Mesendoderm (in vitro differentiated cells): ENCODE results near the gene RING1.

Experiments
- DNase-seq: peaks from one replicate; pipeline ENCODE4 v3.0.0; 2013
- H2AK5ac ChIP-seq: 2 replicates; pipeline ENCODE4 v1.6.1; 2013; ENCODE audit warnings: low read length, inconsistent platforms
- H2BK120ac ChIP-seq: 2 replicates; pipeline ENCODE4 v1.6.1; 2013; ENCODE audit warnings: low read depth, mild to moderate bottlenecking, low read length, moderate library complexity, mixed read lengths
- H2BK15ac ChIP-seq: replicated peaks from 2 replicates; pipeline ENCODE4 v1.6.1; 2013; ENCODE audit warnings: low read depth, mild to moderate bottlenecking, moderate library complexity
- H2BK5ac ChIP-seq: 2 replicates; pipeline ENCODE4 v1.6.1; 2013; ENCODE audit warnings: low read length, inconsistent platforms
- H3K18ac ChIP-seq: 2 replicates; pipeline ENCODE4 v1.6.1; 2013; ENCODE audit warnings: mild to moderate bottlenecking, low read length, mixed read lengths
- H3K23ac ChIP-seq: one replicate; pipeline ENCODE4 v1.6.1; 2013; ENCODE audit warnings: low read length
- H3K27ac ChIP-seq: 2 replicates; pipeline ENCODE4 v1.5.1; 2013; ENCODE audit warnings: low read depth, mild to moderate bottlenecking, inconsistent platforms, low read length, moderate library complexity
- H3K27me3 ChIP-seq: 2 replicates; pipeline ENCODE4 v1.6.1; 2013; ENCODE audit warnings: low read length, control low read depth, mild to moderate bottlenecking, inconsistent platforms; ENCODE audit not compliant: insufficient read depth, poor library complexity
- H3K36me3 ChIP-seq: 2 replicates; pipeline ENCODE4 v1.6.1; 2013; ENCODE audit warnings: low read length, inconsistent platforms; ENCODE audit not compliant: control insufficient read depth, insufficient read depth
- H3K4ac ChIP-seq: one replicate; pipeline ENCODE4 v1.6.1; 2013; ENCODE audit warnings: low read depth, mild to moderate bottlenecking, low read length, moderate library complexity
- H3K4me1 ChIP-seq: 2 replicates; pipeline ENCODE4 v1.6.1; 2013; ENCODE audit warnings: low read depth, low read length, inconsistent platforms; ENCODE audit not compliant: control insufficient read depth
- H3K4me2 ChIP-seq: 2 replicates; pipeline ENCODE4 v1.6.1; 2013; ENCODE audit warnings: low read length
- H3K4me3 ChIP-seq: 2 replicates; pipeline ENCODE4 v1.5.1; 2013; ENCODE audit warnings: mild to moderate bottlenecking, low read length
- H3K56ac ChIP-seq: one replicate; pipeline ENCODE4 v1.6.1; 2013; ENCODE audit warnings: low read length
- H3K79me1 ChIP-seq: 2 replicates; pipeline ENCODE4 v1.6.1; 2013; ENCODE audit warnings: low read length, inconsistent platforms
- H3K79me2 ChIP-seq: 2 replicates; pipeline ENCODE4 v1.6.1; 2013; ENCODE audit warnings: mild to moderate bottlenecking, low read length; ENCODE audit not compliant: control insufficient read depth, insufficient read depth
- H3K9ac ChIP-seq: 2 replicates; pipeline ENCODE4 v1.6.1; 2013; ENCODE audit warnings: low read length, inconsistent platforms
- H4K5ac ChIP-seq: one replicate; pipeline ENCODE4 v1.6.1; 2013; ENCODE audit warnings: low read length
- H4K8ac ChIP-seq: one replicate; pipeline ENCODE4 v1.6.1; 2013; ENCODE audit warnings: low read depth, mild to moderate bottlenecking, control low read depth, low read length, moderate library complexity
- WGBS: extraction: QIAGEN DNeasy Blood & Tissue Kit; methylation state at CpG from one replicate; pipeline ENCODE4 v1.1.7; 2013; ENCODE audit warnings: low lambda C conversion rate, missing lambda C conversion rate; ENCODE audit not compliant: insufficient coverage; ENCODE audit errors: extremely low coverage; 5-methylcytosine and 5-hydroxymethylcytosine counted together

RING1 gene

DNA sequence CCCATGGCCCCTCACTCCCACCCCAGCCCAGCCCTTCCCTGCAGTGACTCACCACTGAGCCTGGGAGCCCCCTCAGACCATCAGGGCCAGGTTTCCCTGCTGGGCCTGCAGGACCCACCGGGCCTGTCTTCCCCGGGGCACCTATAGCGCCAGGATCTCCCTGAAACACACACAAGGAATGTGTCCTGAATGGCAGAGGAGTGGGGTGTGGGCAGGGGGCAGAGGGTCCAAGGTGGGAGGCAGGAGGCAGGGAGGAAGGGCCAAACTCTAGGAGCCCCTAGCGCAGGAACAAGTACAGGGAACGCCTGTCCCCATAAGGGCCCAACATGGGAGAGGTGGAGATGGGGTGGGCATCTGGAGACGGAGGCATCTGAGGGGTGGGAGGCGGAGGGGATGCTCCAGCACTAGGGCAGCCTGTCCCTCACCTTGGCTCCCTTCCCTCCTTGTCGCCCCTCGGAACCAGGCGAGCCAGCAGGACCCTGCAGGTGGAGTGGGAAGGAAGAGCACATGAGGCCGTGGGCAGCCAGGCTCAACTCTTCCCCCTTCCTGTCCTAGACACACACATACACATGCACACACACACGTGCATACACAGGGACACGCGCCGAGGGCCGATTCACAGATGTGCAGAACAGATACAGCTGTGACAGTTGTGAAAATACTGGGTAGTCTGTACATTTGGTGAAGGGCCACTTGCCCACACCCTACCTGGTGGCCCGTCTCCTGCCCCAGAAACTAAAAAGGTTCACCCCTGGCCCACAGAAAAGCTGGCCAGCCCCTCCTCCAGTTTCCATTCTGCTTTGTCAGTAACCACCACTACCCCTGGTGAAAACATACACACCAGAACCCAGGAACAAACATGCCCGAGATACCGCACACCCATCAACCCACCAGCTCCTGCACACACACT, 40.7 kb upstream of the RING1 start:
- Histone ChIP-seq H4K5ac (no peak overlapping the region), H3K4me3 (no peak overlapping the region), H3K4me1 (no peaks in the 10 kb centered on the region), H3K79me2 (no peaks in the 10 kb centered on the region), H2BK120ac (no peak overlapping the region), H3K4ac (no peak overlapping the region), H3K27me3 (no peaks in the 10 kb centered on the region), H2BK5ac (no peak overlapping the region), H3K79me1 (no peaks in the 10 kb centered on the region), H3K23ac (no peak overlapping the region), H3K27ac (no peak overlapping the region), H2BK15ac (no peak overlapping the region), H3K18ac (no peak overlapping the region), H3K36me3 (no peaks in the 10 kb centered on the region), H3K9ac (no peak overlapping the region), H4K8ac (no peak overlapping the region), H3K4me2 (no peak overlapping the region), H2AK5ac (no peak overlapping the region), H3K56ac (no peak overlapping the region)
- DNase-seq = no peak
- no CpG with 5 or more reads among the region's 19 CpGs for WGBS

DNA sequence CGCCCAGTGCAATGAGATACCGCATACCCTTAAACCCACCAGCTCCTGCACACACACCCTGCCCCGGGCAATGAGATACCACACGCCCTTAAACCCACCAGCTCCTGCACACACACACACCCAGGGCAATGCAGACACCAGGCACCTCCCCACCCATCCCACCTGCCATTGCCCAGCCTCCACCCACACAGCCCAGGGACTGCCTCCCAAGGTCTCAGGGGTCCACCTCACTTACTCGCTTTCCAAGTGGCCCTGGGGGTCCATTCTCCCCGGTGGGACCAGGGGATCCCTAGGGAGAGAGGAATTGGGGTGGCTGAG, 40.1 kb upstream of the RING1 start:
- Histone ChIP-seq H3K56ac (no peak overlapping the region), H3K18ac (no peak overlapping the region), H3K27ac (no peak overlapping the region), H4K8ac (no peak overlapping the region), H3K23ac (no peak overlapping the region), H3K36me3 (no peaks in the 10 kb centered on the region), H3K79me2 (no peaks in the 10 kb centered on the region), H2AK5ac (no peak overlapping the region), H3K4ac (no peak overlapping the region), H3K4me2 (no peak overlapping the region), H3K4me3 (no peak overlapping the region), H3K27me3 (no peaks in the 10 kb centered on the region), H3K79me1 (no peaks in the 10 kb centered on the region), H3K9ac (no peak overlapping the region), H2BK5ac (no peak overlapping the region), H2BK15ac (no peak overlapping the region), H3K4me1 (no peaks in the 10 kb centered on the region), H4K5ac (no peak overlapping the region), H2BK120ac (no peak overlapping the region)
- no CpG with 5 or more reads among the region's 6 CpGs for WGBS
- no peak for DNase-seq

DNA sequence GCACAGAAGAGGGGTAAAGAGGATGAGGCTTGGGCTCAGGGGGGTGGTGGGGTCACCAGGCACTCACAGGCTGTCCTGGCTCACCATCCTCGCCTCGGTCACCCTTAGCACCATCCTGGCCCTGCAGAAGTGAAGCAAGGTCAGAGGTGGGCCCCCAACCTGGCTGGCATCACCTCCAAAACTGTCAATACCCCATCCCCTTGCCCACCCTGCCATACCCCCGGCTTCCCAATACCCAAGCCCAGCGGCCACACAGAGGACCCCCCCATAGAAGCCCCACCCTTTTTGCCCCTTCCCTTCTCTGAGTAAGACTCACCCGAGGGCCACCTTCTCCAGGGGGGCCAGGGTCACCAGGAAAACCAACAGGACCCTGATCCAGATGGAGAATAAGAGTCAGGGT, 39.7 kb upstream of the RING1 start:
- no peaks in the 10 kb centered on the region for H3K4me1 ChIP-seq
- DNase-seq = no peak

DNA sequence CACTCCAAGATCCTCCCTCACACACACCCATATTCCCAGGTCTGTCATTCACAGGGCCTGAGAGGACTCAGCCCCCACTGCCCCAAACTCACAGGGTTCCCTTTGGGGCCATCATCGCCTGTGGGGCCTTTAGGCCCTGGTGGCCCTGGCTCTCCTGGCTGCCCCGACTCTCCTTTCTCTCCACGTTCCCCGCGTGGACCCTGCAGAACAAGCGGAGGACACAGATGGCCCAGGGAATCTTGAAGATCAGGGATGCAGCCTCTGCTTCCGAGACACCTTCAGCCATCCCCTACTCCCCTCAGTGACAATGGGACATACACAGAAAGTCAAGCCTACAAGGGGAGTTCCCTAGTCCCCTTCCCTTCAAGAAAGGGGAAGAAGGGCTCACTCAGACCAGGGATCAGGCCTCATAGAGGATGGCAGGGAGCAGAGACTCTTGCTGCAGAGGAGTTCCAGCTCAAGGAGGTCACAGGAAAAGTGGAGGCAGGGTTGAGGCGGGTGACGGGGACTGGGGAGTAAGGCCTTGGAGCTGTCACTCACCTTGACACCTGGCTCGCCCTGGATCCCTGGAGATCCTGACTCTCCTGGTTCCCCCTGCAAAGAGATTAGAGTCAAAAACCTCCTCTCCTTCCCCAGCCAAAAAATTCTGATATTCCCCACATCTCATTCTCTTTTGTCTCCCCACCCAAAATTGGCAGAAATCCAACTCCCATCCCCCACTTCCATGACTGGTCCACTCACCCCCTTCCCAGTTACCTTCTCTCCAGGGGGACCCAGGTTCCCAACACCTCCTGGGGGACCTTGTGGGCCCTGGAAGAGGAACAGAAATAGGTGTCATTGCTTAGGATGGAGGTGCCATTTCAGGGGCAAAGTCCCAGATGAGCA, 38.8 kb upstream of the RING1 start:
- H3K4me2 ChIP-seq = no peak overlapping the region
- no peak overlapping the region for H3K56ac ChIP-seq
- H3K79me2 ChIP-seq = no peaks in the 10 kb centered on the region
- H2BK5ac ChIP-seq = no peak overlapping the region
- H4K5ac ChIP-seq = no peak overlapping the region
- H3K18ac ChIP-seq = no peak overlapping the region
- H3K4me3 ChIP-seq = no peak overlapping the region
- H3K4ac ChIP-seq = no peak overlapping the region
- DNase-seq = no peak
- no peaks in the 10 kb centered on the region for H3K79me1 ChIP-seq
- H2BK120ac ChIP-seq = no peak overlapping the region
- WGBS = no CpG with 5 or more reads among the region's 10 CpGs
- no peak overlapping the region for H2BK15ac ChIP-seq
- H3K23ac ChIP-seq = no peak overlapping the region
- H3K27ac ChIP-seq = no peak overlapping the region
- H3K27me3 ChIP-seq = no peaks in the 10 kb centered on the region
- H3K9ac ChIP-seq = no peak overlapping the region
- no peak overlapping the region for H4K8ac ChIP-seq
- no peaks in the 10 kb centered on the region for H3K36me3 ChIP-seq
- H2AK5ac ChIP-seq = no peak overlapping the region
- no peaks in the 10 kb centered on the region for H3K4me1 ChIP-seq

More for the DNA sequence above, 39.7 kb upstream of the RING1 start:
- Histone ChIP-seq H4K8ac (no peak overlapping the region), H3K27ac (no peak overlapping the region), H3K27me3 (no peaks in the 10 kb centered on the region), H3K36me3 (no peaks in the 10 kb centered on the region), H2BK5ac (no peak overlapping the region), H3K23ac (no peak overlapping the region), H2BK15ac (no peak overlapping the region), H3K4ac (no peak overlapping the region), H4K5ac (no peak overlapping the region), H3K4me2 (no peak overlapping the region), H3K18ac (no peak overlapping the region), H3K79me1 (no peaks in the 10 kb centered on the region), H3K4me3 (no peak overlapping the region), H3K79me2 (no peaks in the 10 kb centered on the region), H2BK120ac (no peak overlapping the region), H3K56ac (no peak overlapping the region), H3K9ac (no peak overlapping the region), H2AK5ac (no peak overlapping the region)
- WGBS = no CpG with 5 or more reads among the region's 5 CpGs

DNA sequence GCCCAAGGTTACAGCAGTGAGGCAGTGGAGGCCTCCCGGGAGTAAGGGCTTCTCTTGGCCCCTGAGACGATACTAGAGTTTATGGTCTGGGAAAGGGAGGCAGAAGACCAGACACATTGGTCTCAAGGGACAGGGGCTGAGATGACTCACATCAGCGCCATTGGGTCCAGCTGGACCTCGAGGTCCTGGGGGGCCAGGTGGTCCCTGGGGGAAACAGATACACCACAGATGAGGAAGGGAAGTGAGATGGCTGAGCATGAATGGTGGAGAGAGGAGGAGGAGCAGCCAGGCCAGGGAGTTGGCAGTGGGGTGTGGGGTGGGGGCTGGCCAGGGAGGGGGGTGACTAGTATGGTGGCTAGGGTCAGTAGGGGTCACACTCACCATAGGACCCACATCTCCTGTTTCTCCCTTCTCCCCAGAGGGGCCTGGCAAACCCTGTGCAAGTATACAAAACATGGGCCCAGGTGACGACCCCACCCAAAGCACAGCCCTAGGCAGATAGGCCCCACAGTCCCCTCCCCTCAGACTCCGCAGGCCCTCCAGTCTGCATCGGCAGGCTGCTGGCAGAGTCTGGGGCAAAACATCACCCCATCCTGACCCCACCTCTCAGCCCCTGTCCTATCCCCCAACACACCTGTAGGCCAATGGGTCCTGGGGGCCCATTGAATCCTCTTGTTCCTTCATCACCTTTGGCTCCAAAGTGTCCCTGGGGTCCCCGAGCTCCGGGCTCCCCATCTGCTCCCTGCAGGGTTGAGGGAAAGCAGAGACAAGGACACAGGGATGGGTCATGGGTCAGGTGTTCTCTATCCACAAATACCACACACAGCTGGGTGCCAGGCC, 37.9 kb upstream of the RING1 start:
- Histone ChIP-seq H3K18ac (no peak overlapping the region), H3K4me3 (no peak overlapping the region), H2BK15ac (no peak overlapping the region), H3K4me1 (no peaks in the 10 kb centered on the region), H2AK5ac (no peak overlapping the region), H2BK5ac (no peak overlapping the region), H3K36me3 (no peaks in the 10 kb centered on the region), H3K79me1 (no peaks in the 10 kb centered on the region), H3K23ac (no peak overlapping the region), H4K5ac (no peak overlapping the region), H3K79me2 (no peaks in the 10 kb centered on the region), H3K4ac (no peak overlapping the region), H2BK120ac (no peak overlapping the region), H3K4me2 (no peak overlapping the region), H3K27ac (no peak overlapping the region), H4K8ac (no peak overlapping the region), H3K9ac (no peak overlapping the region), H3K56ac (no peak overlapping the region), H3K27me3 (no peaks in the 10 kb centered on the region)
- WGBS = no CpG with 5 or more reads among the region's 9 CpGs
- DNase-seq = no peak
